GM18520 (cell line): ENCODE measurements around the gene AFAP1L2.

Source experiments
- ATAC-seq: cut with Tn5 transposase; IDR thresholded peaks from one replicate; pipeline ENCODE4 v1.9.1; 2021; ENCODE audit not compliant: unreplicated experiment

The AFAP1L2 gene

GRCh38 chr10:114412907-114413797, 8.8 kb upstream of the AFAP1L2 start:
- ATAC-seq = no peak

DNA sequence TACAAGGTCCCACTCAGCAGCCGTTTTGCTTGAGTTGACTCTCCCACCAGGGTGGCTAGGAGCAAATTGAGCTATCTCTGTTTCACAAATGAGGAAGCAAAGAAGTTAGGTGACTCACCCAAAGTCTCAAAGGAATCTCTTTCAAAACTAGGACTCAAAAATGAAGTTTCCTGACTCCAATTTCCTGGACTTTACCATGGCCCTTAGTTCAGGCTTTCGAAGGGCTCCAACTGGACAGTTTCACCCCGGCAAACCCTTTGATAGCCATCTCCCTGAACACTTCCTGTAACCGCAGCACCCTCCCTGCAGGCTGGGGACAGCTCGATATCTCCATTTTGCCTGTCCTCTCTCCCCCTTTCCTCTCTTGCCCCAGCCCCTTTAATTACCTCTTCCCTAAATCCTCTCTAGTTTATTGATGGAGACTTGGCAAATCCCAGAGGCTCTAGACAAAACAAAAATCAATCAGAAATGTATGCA, 4.7 kb upstream of the AFAP1L2 start:
- ATAC-seq = no peak

- ATAC-seq = no peak
These were observed 4.0 kb upstream of the AFAP1L2 start for GRCh38 chr10:114408112-114408967.

DNA sequence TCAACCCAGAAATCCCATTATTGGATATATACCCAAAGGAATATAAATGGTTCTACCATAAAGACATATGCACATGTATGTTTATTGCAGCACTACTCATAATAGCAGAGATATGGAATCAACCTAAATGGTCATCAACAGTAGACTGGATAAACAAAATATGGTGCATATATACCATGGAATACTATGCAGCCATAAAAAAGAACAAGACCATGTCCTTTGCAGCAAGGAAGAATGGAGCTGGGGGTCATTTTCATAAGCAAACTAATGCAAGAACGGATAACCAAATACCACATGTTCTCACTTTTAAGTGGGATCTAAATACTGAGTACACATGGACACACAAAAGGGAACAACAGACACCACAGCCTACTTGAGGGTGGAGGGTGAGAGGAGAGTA, 2.2 kb upstream of the AFAP1L2 start:
- no peak for ATAC-seq

DNA sequence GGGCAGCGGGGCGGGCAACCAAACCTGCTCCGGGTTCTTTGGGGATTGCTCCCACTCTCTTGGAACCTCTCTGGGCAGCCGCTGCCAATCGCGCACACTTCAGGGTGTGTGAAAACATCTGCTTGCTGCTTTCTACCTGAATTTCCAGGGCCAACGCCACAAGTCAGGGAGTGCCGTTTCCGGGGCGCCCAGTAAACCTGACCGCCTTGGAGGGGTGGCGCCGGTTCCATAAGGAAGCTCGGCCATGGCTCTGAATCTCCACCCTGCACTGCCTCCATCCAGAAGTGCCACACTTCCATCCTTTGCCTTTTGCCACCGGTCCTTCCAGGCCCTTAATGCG, 679 bp upstream of the AFAP1L2 start:
- no peak for ATAC-seq

DNA sequence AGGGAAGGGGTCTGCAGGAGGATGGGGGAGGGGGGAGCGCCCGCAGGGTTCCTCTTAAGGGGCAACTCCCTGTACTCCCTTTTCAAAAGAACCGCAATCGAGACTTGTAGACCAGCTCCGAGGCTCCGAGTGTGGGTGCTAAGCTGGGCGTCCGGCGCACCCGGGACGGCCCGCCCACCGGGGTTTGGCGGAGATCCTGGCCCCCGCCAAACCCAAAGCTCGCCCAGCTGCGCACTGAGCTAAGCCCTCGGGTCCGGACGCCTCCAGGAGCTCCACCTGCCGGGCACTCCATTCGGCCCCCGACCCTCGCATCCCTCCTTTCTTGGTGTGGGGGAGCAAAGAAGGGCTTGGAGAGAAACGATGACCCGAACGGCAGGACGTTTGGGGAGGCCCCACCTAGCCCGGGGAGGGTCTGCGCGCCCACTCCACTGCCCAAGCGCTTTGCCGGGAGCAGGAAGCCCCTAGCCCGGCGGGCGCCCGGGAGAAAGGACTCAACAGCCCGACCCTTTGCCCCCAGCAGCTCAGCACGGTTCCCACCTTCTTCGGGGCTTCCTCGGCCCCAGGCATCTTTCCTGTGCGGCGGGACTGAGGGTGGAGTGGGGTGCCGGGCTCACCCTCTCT, 651 bp downstream of the AFAP1L2 start:
- ATAC-seq = no peak

GRCh38 chr10:114402871-114403540, 1.3 kb downstream of the AFAP1L2 start:
- ATAC-seq = no peak

DNA sequence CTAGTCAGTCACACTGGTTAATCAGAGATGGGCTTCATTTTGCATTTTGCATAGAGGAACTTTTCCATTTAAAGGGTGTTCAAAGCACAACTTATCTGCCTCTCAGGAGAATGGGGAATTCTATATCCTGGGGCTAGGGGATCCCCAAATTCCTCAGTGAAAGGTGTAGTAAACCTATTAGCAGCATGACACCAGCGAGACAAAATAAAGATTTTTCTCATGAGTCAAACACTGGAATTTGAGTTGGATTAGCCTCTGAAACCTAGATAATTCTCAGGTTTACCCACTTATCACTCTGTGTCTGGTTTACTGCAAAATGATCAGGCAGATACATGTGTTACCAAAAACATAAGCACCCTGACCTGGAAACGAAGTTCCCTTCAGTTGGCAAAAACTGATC, 2.1 kb downstream of the AFAP1L2 start:
- no peak for ATAC-seq

- ATAC-seq = no peak
These were observed 3.0 kb downstream of the AFAP1L2 start for GRCh38 chr10:114401195-114401791.

DNA sequence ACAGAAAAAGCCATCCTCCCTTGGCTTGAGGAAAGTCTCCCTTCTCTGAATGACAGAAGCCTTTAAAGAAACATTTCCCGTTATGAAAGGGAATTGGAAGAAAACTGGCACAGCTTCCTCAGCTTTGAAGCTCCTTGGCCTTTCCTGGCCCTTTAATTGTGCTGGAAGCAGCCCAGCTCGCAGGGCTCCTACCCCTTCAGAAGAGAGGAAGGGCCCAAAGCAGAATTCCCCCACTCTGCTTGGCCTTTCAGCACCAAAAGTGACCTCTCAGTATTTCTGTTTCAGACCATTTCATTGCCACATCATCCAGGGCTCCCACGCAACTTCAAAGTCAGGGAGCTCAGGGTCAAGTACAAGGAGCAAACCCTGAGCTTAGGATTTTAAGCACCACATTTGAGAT, 4.2 kb downstream of the AFAP1L2 start:
- no peak for ATAC-seq

DNA sequence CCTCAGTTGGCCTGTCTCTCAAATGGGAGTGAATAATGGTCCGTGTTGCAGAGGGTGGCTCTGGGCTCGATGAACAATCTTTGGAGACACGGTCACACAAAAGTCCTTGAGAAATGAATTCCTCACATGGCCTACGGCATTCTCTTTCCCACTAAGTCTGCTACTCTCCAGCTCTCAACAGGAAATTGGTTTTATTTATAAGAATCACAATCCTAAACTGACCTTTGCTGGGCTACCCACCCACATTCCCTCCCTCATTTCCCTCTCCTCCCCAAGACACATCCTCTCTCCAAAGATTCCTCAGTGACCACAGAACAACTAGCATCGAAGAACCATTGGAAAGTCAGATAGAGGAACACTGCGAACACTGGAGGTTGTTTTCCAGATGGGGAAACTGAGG, 4.7 kb downstream of the AFAP1L2 start:
- ATAC-seq = no peak

GRCh38 chr10:114398587-114399331, 5.5 kb downstream of the AFAP1L2 start:
- ATAC-seq = no peak

GRCh38 chr10:114397651-114398145, 6.6 kb downstream of the AFAP1L2 start:
- no peak for ATAC-seq

DNA sequence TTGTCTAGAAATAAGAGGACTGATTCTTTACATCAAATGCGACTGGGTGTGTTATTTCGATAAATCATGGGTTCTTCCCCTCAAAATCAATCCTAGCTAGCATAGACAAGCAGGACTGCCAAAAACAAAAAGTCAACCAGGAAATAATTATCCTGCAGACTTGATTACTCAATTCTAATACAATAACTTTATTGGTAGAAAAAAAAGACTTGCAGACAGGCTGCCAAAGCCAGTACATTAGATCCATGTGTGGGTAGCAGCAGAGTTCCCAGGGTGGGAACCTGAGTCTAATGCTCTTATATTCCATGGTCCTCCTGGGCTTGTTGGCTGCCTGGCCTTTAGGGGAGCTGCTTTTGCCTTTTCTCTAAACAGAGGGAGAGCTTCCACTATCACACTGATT, 7.8 kb downstream of the AFAP1L2 start:
- no peak for ATAC-seq

- ATAC-seq = peak; percentile 46
These were observed 8.8 kb downstream of the AFAP1L2 start for GRCh38 chr10:114395366-114396022.

DNA sequence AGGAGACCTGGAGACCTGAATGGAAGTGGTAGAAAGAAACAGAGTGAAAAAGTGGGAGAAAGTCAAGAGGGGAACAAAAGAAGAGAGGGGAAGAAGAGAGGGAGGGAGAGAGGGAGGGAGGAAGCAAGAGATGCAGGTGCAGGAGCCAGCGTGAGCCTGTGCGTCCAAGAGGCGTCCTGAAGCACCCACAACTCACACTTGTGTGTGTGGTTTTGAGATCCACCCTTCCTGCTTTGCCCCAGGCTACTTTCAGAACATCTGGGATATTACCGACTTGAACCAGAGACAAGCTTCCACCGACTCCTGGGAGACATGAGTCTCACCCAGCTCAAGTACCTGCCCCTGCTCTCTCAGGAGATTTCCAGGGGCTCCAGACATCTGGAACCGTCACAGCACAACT, 9.8 kb downstream of the AFAP1L2 start:
- no peak for ATAC-seq

DNA sequence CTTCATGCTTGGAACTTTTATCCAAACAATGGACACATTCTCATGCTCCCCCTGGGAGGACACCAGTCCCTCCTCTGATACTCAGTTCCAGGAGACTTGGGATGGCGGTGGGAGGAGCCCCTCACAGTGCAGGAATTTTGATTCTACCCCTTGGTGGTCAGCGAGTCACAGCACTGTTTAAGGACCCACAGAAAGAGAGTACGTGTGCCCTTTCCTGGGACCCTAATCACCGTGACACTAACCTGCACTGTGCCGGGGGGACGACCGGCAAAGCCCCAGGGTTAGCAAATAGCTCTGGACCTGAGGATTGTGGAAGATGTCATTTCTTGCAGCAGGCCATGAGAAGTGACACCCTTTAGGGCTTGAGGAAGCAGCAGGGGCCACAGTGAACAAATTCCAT, 10.4 kb downstream of the AFAP1L2 start:
- ATAC-seq = no peak

DNA sequence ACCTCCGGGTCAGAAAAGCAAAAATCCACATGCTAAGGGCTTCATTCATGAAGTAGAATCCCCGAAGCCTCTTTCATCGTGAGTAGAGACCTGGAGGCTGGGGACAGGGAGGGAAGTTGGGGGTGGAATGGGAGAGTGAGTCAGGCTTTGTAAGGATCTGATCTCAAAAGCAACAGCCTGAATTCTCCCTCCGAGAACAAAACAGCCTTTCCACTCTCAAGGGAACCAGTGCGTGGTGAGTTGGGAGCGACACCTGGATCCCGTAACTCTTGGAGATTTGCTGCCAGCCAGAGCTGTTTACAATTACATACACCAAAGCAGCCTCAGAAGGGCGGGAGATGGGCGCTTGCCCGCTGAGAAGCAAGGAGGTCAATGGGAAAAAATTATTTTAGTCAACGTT, 10.8 kb downstream of the AFAP1L2 start:
- no peak for ATAC-seq

- ATAC-seq = no peak
These were observed 12.0 kb downstream of the AFAP1L2 start for GRCh38 chr10:114392112-114392835.
